ENCODE measurements around the gene CTSZ.

Gene CTSZ

GRCh38 chr20:59031564-59032022, 24.5 kb upstream of the CTSZ start:
- DNase-seq (ENCODE audit: low read depth, low spot score), result no peak

DNA sequence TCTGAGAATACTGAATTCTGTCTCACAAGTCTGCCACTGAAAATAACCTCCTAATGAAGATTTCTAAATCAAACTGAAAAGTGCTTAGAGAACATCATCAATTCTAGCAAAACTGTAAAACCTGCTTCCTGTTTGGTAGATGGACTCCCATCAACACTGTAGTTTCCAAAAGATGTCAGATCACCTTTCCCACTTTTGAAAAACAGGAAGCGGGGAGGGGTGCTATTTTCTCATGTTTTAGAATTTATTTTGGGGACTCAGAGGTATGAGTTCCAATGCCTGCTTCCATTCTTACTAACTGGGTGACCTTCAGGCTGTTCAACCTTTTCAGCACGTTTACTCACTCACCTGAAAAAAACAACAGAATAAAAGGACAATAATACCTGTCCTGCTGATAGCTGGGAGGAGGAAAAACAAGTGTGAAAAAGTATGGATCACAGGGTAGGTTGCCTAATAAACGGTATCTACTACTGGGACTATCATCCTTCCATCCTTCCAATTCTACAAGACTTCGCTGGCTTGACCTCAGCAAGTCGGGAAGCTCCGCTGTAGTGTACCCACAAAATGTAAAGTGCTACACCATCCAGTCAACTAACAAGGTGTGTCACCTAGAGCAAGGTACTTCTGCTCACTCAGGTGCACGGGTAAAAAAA, 24.0 kb upstream of the CTSZ start:
- DNase-seq (ENCODE audit: low read depth, low spot score), result no peak

DNA sequence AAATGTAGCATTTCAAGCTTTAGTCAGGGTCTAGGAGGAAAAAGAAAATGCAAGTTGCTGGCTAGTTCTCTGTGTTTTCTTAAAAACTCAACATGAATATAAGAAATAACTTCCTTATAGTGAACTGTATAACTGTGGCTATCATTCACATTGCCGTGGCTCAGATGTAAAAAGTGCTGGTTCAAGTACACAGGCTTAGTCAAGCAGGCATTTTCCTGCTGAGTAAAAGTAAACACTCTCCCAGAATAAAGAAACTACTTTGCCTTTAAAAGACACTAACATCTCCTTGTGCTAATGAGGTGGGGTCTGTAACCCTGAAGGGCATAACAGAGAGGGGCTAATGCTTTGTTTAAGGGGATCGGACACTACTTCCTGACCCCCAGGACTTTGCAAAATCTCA, 21.8 kb upstream of the CTSZ start:
- DNase-seq (ENCODE audit: low read depth, low spot score), result no peak

GRCh38 chr20:59027741-59028320, 20.8 kb upstream of the CTSZ start:
- DNase-seq (ENCODE audit: low read depth, low spot score), result no peak

GRCh38 chr20:59026904-59027740, 20.1 kb upstream of the CTSZ start:
- no peak for DNase-seq (ENCODE audit: low read depth, low spot score)

GRCh38 chr20:59025511-59025910, 18.5 kb upstream of the CTSZ start:
- no peak for DNase-seq (ENCODE audit: low read depth, low spot score)

DNA sequence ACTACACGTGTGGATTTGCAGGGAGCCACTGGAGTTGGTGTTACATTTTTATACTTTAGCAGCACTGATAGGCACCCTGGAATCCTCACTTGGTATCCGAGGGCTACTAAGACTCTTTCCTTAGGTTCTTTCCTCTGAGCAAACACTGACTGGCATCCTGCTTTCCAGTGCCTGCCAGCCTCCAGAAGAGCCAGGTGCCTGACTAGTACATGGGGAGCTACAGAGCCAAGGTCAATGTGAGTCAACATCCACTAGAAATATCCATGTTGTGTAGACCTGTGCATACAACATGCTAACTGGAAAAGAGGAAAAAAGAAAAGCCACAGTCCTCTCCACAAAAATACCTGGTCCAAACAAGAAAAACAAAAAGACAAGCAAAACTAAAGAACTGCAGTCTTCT, 18.0 kb upstream of the CTSZ start:
- no peak for DNase-seq (ENCODE audit: low read depth, low spot score)

DNA sequence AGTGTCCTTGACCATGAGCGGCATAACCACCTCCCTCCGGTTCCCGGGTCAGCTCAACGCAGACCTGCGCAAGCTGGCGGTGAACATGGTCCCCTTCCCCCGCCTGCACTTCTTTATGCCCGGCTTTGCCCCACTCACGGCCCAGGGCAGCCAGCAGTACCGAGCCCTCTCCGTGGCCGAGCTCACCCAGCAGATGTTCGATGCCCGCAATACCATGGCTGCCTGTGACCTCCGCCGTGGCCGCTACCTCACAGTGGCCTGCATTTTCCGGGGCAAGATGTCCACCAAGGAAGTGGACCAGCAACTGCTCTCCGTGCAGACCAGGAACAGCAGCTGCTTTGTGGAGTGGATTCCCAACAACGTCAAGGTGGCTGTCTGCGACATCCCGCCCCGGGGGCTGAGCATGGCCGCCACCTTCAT, 17.1 kb upstream of the CTSZ start:
- no peak for DNase-seq (ENCODE audit: low read depth, low spot score)

DNA sequence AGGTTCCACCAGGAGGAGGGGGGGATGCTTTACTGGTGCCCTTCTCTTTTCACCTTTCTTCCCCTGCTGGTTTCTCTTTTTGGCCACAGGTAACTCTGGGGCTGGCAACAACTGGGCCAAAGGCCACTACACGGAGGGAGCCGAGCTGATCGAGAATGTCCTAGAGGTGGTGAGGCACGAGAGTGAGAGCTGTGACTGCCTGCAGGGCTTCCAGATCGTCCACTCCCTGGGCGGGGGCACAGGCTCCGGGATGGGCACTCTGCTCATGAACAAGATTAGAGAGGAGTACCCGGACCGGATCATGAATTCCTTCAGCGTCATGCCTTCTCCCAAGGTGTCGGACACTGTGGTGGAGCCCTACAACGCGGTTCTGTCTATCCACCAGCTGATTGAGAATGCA, 16.6 kb upstream of the CTSZ start:
- no peak for DNase-seq (ENCODE audit: low read depth, low spot score)

- DNase-seq (ENCODE audit: low read depth, low spot score), result no peak
These were observed 15.7 kb upstream of the CTSZ start for GRCh38 chr20:59022754-59023153.

GRCh38 chr20:59020938-59021551, 14.0 kb upstream of the CTSZ start:
- peak; percentile 62 for DNase-seq (ENCODE audit: low read depth, low spot score)

GRCh38 chr20:59019217-59019616, 12.2 kb upstream of the CTSZ start, which contains the start of gene TUBB1:
TSS of gene TUBB1 (plus strand) at chr20:59019429. CDS start at chr20:59019523, 94 bp downstream.
- no peak for DNase-seq (ENCODE audit: low read depth, low spot score)

DNA sequence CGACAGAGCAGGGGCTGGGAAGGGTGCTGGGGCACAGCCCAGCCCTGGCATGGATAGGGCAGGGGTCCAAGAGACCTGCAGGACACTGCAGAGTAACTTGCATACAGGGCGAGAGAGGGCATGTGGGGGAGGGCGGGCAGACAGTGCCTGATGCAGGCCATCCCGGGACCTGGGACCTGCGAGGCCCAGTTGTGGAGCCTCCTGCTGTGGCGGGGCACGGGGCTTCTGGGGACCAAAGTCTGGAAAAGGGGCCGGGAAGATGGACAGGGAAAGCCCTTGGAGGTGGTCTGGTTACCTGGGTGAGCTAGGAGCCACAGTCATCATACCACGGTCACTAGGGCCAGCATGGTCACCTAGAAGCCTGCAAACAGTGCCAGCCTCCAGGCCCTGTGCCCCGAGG, 11.8 kb upstream of the CTSZ start:
- no peak for DNase-seq (ENCODE audit: low read depth, low spot score)

DNA sequence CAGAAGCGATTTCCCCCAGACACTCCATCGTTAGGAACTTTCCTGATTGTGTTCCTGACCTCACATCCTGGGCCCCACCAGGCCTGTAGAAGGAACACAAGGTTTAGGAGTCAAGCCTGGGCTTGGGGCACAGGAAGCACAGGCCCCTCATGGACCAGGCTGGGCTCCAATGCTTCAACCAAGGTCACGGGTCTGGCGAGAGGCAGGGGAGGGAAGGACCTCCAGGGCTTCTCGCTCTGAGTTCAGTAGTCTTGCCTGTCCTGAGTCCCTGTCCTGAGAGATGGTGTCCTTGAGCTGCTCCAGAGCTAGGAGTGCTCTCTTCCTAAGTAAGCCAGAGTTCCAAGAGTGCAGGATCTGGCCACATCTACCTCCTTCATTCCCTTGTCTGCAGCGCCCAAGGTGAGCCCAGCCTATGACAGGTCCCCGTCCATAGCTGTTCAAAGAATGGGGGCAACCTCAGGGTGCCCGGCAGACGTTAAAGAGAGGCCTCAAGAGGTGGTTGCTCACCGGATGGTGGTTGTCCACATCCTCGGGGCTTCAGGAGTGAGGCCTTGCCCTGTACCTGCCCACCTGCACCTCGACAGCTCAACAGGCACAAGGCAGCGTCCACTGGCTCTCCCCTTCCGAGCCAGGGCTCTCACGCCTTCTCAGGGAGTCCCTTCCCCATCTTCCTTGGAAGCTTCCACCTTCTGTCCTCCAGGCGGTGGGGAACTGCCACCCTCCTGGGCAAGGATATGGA, 10.6 kb upstream of the CTSZ start:
- DNase-seq (ENCODE audit: low read depth, low spot score), result no peak

DNA sequence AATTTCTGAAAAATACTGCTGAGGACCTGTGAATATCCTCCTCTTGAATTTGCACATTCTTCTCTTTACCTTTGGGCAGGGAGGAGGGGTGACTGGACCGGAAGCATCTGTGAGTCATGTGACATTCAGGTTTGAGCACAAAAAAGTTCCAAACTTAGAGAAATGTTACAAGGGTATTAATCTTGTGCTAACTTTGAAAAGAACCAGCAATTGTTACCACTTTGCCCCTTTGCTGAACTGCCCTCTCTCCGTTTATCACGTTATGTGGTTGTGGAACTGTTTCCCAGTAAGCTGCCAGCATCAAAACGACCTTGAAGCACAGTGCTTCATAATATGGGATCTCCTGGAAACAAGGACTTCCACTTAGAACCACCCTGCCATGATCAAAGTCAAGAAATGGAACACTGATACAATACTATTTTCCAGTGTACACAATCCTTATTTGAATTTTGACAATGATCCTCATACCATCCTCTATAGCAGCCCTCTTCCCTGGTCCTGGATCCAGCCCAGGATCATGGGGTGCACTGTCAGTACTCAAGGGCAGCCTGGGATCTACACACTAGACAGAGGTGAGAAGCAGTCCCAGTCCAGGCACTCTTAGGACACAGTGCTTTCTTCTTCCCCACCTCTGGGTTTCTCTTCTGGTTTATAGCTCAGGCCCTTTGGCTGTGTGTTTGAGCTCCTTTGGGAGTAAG, 9.9 kb upstream of the CTSZ start:
- no peak for DNase-seq (ENCODE audit: low read depth, low spot score)

DNA sequence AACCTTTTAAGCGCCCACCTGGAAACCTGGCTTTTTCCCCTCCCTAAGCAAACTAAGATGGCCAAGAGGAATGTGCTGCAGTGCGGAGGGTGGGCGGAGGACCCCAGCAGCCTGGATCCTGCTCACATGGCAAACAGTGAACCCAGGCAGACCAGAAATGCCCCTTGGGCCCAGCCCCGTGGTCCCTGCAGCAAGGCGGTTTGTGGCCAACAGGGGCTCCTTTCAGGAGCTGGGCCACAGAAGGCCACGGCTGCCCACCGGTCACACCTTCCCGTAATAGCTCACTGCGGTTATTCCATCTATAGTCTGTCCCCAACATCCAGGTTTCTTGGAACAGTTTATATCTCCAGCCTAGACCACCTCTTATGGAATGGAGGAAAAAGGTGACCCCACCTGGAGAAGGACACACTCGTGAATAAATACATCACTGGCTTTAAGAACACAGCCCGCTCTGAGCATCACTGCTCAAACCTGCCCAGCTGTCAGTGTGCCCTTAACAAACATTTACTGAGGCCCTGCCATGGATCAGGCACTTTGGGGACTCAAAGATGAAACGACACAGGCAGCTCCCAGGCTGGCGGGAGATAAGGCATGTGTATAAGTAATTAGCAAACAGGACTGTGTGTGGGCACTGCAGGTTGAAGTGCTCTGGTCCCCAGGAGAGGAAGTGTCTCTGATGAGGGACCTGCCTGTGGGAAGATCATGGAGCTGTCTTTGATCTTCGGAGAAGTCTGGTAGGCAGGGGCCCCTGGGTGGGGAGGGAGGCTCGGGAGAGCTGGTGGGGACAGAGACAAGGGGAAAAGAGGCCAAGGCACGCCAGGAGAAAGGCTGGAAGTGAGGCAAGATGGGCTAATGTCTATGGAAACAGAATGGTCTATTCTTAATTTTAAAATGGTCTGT, 9.0 kb upstream of the CTSZ start:
- no peak for DNase-seq (ENCODE audit: low read depth, low spot score)

GRCh38 chr20:59015411-59015810, 8.4 kb upstream of the CTSZ start:
- DNase-seq (ENCODE audit: low read depth, low spot score), result no peak

DNA sequence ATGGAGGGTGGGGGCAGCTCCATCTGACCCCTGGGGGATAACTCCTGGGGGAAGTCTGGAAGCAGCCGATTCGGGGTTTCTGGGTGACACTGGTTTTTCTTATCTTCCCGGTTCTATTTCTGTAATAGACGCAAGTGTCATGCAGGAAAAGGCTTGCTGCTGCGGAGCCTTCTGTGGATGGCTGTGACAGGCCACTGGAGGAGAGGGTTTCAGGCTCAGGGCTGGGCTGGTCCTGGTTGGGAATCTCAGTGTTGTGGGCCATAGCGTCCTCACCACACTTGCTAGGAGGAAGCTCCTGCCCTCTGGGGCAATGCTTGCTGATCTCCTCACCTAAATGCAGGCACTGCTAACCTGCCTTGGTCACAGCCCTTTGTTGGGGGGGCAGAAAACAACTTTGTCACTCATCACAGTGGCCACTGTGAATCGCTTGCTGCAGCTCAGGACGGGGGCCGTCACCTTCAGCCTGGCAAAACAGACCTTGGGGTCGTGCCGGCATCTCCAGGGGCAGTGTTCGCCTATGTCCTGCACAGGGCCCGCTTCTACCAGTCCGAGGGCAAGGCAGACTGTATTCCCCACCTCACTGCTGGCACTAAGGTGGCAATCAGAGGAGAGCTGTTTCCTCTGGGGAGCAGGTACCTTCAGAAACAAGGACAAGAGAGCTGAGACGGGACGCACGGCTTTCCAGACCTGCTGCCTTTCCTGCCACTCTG, 7.8 kb upstream of the CTSZ start:
- no peak for DNase-seq (ENCODE audit: low read depth, low spot score)

DNA sequence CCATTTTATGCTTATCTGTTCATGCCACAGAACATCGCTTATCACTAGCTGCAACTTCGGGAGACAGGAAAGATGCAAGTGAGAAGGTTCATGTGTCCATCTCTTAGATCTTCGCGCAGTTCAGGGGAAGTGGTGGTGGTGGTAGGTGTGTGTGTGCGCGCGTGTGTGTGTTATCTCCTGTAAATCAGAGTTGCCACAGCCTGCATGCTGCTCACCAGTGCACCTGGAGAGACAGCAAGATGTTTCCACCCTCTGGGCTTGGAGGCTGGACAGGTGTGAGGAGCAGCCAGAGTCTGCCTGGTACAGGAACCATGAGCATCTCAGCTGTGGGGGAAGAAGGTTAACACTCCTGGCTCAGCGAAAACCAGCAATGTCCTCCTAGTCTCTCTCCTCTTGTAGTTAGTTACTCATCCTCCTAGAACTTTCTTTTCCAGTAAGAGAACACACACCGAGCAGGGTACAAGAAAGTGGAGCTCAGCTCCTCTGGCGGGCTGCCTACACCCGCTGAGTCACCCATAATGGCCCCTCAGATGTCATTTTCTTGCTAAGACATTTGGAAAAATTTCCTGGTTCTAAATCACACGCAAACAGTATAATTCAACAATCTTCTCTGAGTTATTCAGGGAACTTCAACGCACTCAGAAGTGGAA, 7.0 kb upstream of the CTSZ start:
- DNase-seq (ENCODE audit: low read depth, low spot score), result no peak

Measured in ELF-1 (cell line).